Stimulated activated CD8-positive, alpha-beta memory T cell treated with anti-CD3 and anti-CD28 coated beads, Interleukin-12 subunit alpha, Interleukin-12 subunit beta, amount 100 ng/mL, for 24 hours (primary cell): ENCODE data around the gene FAM162B.
"Not testable (repeated sequence)": the region's sequence is repeated elsewhere in the genome, so short reads cannot be mapped to it uniquely, and the experiment has no call there.

Experiments used
- DNase-seq: peaks from one replicate; pipeline ENCODE4 v3.0.0-alpha.2; 2020; ENCODE audit errors: extremely low read depth

Gene FAM162B

GRCh38 chr6:116726947-116727346 lies 38.6 kb downstream of the FAM162B start:
- no peak for DNase-seq

- DNase-seq: no peak
Measured at GRCh38 chr6:116714761-116715160, 50.8 kb downstream of the FAM162B start.

- no peak for DNase-seq
Measured at GRCh38 chr6:116714296-116714695, 51.2 kb downstream of the FAM162B start.

GRCh38 chr6:116705917-116706316 lies 59.6 kb downstream of the FAM162B start:
- DNase-seq: no peak

GRCh38 chr6:116703888-116704287 lies 61.6 kb downstream of the FAM162B start:
- not testable (repeated sequence) for DNase-seq
